Kidney epithelial cell (primary cell): ENCODE data around the gene PIM3. TPM values are rescaled to one million over a fixed set of nuclear protein-coding genes. Genes with fewer than 3 reads are reported as not detected.
A peak's percentile ranks its signal among the peaks of the same experiment; 100 is the strongest.
"Not testable (repeated sequence)": the region's sequence is repeated elsewhere in the genome, so short reads cannot be mapped to it uniquely, and the experiment has no call there.

ENCODE experiments used
- DNase-seq: peaks from one replicate; pipeline ENCODE4 v3.0.0-alpha.2; 2010; ENCODE audit warnings: low read depth
- H3K27me3 ChIP-seq: 2 replicates; pipeline ENCODE4 v1.6.0; 2011; ENCODE audit warnings: low read length; ENCODE audit not compliant: control insufficient read depth, insufficient read depth
- H3K36me3 ChIP-seq: 2 replicates; pipeline ENCODE4 v1.5.1; 2011; ENCODE audit warnings: low read length; ENCODE audit not compliant: control insufficient read depth, insufficient read depth
- H3K4me3 ChIP-seq: 2 replicates; pipeline ENCODE4 v1.5.1; 2011; ENCODE audit warnings: low read depth, mild to moderate bottlenecking, control low read depth, low read length
- total RNA-seq: library from RNA; depleted of rRNA; stranded (reverse); fragments of >200 nt; gene quantifications from 2 replicates; pipeline ENCODE4 v1.2.3, GENCODE V29; 2015
- TF ChIP-seq, protein P1 (sequence below): IDR thresholded peaks from 2 replicates; pipeline ENCODE4 v1.5.1; 2011; ENCODE audit warnings: mild to moderate bottlenecking, moderate library complexity, low read length, control low read depth, inconsistent platforms; ENCODE audit not compliant: insufficient read depth, poor library complexity, severe bottlenecking

The PIM3 gene
- total RNA-seq, 1 donor from 2014 or later, result 66.9 TPM

DNA sequence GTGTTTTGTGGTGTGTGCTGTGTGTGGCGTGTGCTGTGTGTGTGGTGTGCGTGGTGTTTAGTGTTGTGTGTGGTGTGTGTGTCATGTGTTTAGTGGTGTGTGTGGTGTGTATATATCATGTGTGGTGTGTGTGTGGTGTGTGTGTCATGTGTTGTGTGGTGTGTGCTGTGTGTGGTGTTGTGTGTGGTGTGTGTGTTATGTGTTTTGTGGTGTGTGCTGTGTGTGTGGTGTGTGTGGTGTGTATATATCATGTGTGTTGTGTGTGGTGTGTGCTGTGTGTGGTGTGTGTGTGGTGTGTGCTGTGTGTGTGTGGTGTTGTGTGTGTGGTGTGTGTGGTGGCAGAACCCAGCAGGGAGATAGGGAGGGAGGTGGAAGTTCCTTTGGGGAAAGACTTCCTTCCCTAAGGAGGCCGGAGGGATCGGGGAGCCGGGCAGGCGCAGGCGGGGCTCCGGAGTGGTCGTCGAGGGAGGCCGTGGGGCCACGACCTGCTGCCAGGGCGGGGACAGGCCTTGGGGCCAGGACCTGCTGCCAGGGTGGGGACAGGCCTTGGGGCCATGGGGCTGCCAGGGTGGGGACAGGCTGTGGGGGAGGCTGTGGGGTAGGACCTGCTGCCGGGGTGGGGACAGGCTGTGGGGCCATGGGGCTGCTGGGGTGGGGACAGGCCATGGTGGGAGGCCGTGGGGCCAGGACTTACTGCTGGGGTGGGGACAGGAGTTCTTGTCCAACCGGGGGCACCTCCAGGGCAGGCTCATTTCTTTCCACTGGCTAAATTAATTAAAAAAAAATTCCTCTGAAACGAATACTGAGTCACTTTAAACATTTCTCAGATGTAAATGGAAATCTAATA lies 15.2 kb downstream of the PIM3 start:
- no peak overlapping the region for H3K4me3 ChIP-seq
- DNase-seq, result no peak
- H3K27me3 ChIP-seq, result peaks cover 12% of the 10 kb centered on the region
- TF ChIP-seq, protein P1, sequence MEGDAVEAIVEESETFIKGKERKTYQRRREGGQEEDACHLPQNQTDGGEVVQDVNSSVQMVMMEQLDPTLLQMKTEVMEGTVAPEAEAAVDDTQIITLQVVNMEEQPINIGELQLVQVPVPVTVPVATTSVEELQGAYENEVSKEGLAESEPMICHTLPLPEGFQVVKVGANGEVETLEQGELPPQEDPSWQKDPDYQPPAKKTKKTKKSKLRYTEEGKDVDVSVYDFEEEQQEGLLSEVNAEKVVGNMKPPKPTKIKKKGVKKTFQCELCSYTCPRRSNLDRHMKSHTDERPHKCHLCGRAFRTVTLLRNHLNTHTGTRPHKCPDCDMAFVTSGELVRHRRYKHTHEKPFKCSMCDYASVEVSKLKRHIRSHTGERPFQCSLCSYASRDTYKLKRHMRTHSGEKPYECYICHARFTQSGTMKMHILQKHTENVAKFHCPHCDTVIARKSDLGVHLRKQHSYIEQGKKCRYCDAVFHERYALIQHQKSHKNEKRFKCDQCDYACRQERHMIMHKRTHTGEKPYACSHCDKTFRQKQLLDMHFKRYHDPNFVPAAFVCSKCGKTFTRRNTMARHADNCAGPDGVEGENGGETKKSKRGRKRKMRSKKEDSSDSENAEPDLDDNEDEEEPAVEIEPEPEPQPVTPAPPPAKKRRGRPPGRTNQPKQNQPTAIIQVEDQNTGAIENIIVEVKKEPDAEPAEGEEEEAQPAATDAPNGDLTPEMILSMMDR, result no peak
- H3K36me3 ChIP-seq, result no peaks in the 10 kb centered on the region

DNA sequence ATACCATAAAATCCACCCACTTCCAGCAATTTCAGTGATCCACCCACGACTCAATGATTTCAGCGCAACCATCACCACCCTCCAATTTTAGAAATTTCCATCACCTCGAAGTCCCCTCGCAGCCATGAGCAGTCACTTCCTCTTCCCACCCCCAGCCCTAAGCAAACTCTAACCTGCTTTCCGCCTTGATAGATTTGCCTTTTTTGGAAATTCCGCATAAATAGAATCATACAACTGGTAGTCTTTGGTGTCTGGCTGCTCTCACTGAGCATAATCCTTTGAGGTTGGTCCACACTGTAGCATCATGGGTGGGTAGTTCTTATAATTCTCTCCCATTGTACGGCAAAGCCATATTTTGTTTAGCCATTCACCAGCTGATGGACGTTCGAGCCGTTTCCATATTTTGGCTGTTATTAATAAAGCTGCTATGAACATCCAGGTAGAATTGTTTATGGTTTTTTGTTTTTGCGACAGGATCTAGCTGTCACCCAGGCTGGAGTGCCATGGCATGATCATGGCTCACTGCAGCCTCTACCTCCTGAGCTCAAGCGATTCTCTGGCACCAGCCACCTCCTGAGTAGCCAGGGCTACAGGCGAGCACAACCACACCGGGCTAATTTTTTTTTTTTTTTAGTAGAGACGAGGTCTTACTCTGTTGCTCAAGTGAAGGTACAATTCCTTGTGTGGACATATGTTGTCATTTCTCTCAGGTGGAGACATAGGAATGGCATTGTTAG lies 16.0 kb downstream of the PIM3 start:
- H3K27me3 ChIP-seq, result peaks cover 7% of the 10 kb centered on the region
- H3K36me3 ChIP-seq, result no peaks in the 10 kb centered on the region
- TF ChIP-seq, protein P1, result no peak
- no peak for DNase-seq
- H3K4me3 ChIP-seq, result no peak overlapping the region

DNA sequence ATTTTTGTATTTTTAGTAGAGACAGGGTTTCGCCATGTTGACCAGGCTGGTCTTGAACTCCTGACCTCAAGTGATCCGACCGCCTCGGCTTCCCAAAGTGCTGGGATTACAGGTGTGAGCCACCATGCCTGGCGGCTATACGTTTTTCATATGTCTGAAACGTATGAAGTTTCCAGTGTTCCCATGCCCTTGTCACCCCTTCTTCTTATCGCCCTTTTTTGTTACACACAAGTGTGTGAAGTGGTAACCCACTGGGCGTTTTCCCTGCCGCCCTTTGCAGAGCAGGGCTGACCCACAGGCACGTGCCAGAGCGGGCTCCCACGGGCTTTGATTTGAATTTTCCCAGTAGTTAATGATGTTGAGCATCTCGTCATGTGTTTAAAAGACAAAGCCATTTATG lies 17.0 kb downstream of the PIM3 start:
- TF ChIP-seq, protein P1, result no peak
- no peak overlapping the region for H3K4me3 ChIP-seq

DNA sequence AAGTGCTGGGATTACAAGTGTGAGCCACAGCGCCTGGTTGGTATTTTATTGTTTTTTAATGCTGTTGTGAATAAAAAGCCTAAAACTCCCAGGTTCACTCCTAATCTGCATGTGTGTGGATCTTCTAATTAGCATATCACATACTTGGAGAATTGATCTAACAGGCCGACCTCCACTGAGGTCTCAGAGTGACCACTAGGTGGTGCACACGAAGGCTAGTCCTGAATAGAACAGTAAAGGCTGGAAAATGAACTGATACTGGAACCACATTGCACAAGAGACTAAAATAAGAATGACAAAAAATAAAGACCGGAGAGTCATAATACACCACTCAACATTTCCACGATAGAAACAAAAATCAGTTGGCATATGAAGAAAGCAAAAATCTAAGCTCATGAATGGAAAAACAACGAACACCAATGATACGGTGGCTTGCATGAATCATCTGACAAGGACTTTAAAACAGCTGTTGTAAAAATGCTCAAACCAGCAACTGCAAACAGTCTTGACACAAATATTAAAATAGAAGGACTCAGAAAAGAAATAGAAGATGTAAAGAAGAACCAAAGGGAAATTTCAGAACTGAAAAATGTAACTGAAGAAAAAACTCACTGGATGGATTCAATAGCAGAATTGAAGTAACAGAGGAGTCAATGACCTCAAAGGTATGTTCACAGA lies 19.2 kb downstream of the PIM3 start:
- H3K27me3 ChIP-seq, result peaks cover 15% of the 10 kb centered on the region
- DNase-seq, result no peak
- no peaks in the 10 kb centered on the region for H3K36me3 ChIP-seq
- TF ChIP-seq, protein P1, result peak; percentile 44
- no peak overlapping the region for H3K4me3 ChIP-seq

More for the DNA sequence above, 17.0 kb downstream of the PIM3 start:
- DNase-seq, result no peak
- peaks cover under 1% of the 10 kb centered on the region for H3K27me3 ChIP-seq
- no peaks in the 10 kb centered on the region for H3K36me3 ChIP-seq

DNA sequence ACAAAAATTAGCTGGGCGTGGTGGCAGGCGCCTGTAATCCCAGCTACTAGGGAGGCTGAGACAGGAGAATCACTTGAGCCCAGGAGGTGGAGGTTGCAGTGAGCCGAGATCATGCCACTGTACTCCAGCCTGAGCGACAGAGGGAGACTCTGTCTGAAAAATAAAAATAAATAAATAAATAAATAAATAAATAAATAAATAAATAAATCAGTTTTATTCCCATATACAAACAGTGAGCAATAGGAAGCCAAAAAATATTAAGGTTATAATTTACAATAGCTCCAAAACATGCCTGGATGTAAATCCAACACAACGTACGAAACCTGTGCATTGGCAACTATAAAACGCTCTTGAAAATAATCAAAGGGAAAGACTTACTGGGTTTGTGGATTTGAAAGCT lies 21.2 kb downstream of the PIM3 start:
- not testable (repeated sequence) for H3K36me3 ChIP-seq, H3K4me3 ChIP-seq, DNase-seq
- H3K27me3 ChIP-seq, result peaks cover 18% of the 10 kb centered on the region
